Measurements from ENCODE around the gene METTL8.

Gene METTL8

GRCh38 chr2:171402906-171403580 lies 30.7 kb downstream of the METTL8 start:
- no peak overlapping the region for H3K4me3 ChIP-seq (ENCODE audit: control insufficient read depth, low read depth, low read length)
- no peak for DNase-seq (ENCODE audit: low read depth)
- TF ChIP-seq, protein P1, sequence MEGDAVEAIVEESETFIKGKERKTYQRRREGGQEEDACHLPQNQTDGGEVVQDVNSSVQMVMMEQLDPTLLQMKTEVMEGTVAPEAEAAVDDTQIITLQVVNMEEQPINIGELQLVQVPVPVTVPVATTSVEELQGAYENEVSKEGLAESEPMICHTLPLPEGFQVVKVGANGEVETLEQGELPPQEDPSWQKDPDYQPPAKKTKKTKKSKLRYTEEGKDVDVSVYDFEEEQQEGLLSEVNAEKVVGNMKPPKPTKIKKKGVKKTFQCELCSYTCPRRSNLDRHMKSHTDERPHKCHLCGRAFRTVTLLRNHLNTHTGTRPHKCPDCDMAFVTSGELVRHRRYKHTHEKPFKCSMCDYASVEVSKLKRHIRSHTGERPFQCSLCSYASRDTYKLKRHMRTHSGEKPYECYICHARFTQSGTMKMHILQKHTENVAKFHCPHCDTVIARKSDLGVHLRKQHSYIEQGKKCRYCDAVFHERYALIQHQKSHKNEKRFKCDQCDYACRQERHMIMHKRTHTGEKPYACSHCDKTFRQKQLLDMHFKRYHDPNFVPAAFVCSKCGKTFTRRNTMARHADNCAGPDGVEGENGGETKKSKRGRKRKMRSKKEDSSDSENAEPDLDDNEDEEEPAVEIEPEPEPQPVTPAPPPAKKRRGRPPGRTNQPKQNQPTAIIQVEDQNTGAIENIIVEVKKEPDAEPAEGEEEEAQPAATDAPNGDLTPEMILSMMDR (IDR thresholded peaks at IDR 0.05; ENCODE audit: control insufficient read depth, insufficient read depth, low read depth, low read length, missing control alignments): no peak

DNA sequence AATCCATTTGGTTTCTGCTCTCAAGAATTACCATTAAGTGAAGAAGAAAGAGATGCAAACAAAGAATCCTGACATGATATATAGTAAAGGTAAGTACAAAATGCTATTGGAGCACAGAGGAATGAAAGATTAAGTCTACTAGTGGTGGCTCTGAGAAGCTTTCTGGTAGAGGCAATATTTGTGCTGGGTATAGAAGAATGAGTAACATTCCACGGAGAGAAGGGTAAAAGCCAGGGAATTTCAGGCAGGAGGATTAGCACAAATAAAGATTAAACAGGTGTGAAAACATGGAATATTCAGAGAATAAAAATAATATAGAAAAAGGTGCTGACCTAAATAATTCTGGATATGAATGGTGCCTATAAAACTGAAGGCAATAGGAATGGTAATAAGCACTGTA lies 31.8 kb downstream of the METTL8 start:
- no peak overlapping the region for H3K4me3 ChIP-seq (ENCODE audit: control insufficient read depth, low read depth, low read length)
- DNase-seq (ENCODE audit: low read depth): no peak
- TF ChIP-seq, protein P1 (IDR thresholded peaks at IDR 0.05; ENCODE audit: control insufficient read depth, insufficient read depth, low read depth, low read length, missing control alignments): no peak

DNA sequence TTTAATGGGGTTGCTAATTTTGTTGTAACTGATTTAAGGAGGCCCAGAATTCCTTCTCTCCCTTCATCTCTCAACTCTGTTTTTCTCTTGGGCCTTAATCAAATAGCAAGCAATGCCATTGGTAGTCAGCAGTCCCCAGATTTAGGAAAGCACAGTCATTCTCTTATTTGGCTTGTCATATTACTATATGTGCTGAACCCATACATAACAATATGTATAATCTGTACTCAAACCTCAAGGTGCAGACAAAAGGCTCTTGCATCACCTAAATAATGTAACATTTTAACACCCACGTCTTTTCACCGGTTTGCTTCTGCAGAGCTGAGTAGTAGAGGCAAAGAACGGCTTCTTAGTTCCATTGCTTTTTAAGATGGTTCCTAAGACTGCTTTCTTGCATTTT lies 33.4 kb downstream of the METTL8 start:
- TF ChIP-seq, protein P1 (IDR thresholded peaks at IDR 0.05; ENCODE audit: control insufficient read depth, insufficient read depth, low read depth, low read length, missing control alignments): no peak
- no peak for DNase-seq (ENCODE audit: low read depth)
- H3K4me3 ChIP-seq (ENCODE audit: control insufficient read depth, low read depth, low read length): no peak overlapping the region

- TF ChIP-seq, protein P1 (IDR thresholded peaks at IDR 0.05; ENCODE audit: control insufficient read depth, insufficient read depth, low read depth, low read length, missing control alignments): no peak
- no peak overlapping the region for H3K4me3 ChIP-seq (ENCODE audit: control insufficient read depth, low read depth, low read length)
- DNase-seq (ENCODE audit: low read depth): no peak
Measured at GRCh38 chr2:171399292-171399691, 34.5 kb downstream of the METTL8 start.

GRCh38 chr2:171394164-171394740 lies 39.5 kb downstream of the METTL8 start:
- no peak for DNase-seq (ENCODE audit: low read depth)
- no peak overlapping the region for H3K4me3 ChIP-seq (ENCODE audit: control insufficient read depth, low read depth, low read length)
- TF ChIP-seq, protein P1 (IDR thresholded peaks at IDR 0.05; ENCODE audit: control insufficient read depth, insufficient read depth, low read depth, low read length, missing control alignments): no peak

DNA sequence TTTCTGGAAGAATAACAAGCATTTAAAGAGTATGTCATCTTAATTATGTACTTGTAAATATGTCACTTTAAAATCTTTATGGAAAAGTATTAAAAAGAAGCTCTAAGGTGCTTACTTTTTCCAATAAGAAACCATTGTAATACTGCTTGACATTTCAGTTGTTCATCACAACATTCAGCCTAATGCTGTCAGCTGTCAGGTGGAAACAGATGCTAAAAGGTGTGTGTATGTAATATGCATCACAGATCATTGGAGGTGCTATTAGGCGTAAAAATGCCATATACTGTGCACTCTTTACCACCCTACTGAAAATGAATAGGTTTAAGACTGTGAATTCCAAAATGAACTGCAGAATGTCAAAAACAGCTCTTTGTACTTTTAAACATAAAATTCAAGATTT lies 40.3 kb downstream of the METTL8 start:
- DNase-seq (ENCODE audit: low read depth): no peak
- H3K4me3 ChIP-seq (ENCODE audit: control insufficient read depth, low read depth, low read length): no peak overlapping the region
- TF ChIP-seq, protein P1 (IDR thresholded peaks at IDR 0.05; ENCODE audit: control insufficient read depth, insufficient read depth, low read depth, low read length, missing control alignments): no peak

All from AG09309 (cell line).